GM18502 (cell line): ENCODE results near the gene CCRL2.

ENCODE experiments used
- ATAC-seq: cut with Tn5 transposase; IDR thresholded peaks from one replicate; pipeline ENCODE4 v1.9.1; 2021; ENCODE audit warnings: mild to moderate bottlenecking; ENCODE audit not compliant: unreplicated experiment, poor library complexity

Gene CCRL2, protein sequence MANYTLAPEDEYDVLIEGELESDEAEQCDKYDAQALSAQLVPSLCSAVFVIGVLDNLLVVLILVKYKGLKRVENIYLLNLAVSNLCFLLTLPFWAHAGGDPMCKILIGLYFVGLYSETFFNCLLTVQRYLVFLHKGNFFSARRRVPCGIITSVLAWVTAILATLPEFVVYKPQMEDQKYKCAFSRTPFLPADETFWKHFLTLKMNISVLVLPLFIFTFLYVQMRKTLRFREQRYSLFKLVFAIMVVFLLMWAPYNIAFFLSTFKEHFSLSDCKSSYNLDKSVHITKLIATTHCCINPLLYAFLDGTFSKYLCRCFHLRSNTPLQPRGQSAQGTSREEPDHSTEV

DNA sequence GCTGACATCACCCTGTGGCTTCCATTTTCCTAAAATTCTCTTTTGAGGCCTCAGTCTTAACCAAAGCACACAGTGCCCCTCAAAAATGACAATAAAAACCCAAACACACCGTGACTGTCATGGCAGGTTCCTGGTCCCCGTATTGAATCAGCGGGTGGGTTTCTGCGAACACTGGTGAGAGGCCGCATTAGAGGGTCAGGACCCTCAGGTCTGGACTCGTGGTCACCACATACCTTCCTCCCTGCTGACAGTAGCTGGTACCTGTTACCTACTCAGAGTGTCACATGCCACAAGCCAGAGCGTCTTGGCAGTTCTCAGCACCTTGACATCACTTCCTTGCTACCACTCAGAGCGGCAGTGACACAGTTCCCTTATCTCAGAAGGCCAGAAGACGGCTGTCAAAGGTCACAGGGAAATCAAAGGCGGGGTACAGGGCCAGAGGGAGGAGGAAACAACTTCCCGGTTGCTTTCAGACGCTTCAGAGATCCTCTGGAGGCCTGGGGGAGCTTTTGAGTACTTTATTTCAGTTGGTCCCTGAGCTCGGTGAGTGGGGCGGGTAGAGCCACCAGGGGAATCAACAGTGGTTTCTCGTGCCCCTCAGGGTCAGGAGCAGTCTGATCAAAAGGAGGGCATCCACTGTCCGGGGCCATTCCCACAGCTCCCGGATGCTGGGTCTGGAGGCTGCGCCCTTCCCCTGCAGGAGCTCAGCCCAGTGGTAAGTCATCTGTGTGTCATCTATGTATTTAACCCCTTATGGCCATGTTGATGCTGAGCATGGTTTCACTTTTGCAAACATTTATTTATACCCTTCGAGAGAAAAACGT, at the start of gene CCRL2, which contains the start of gene CCR5AS:
Gene CCRL2 (plus strand): TSS at position 472 of the 824 bp plus-strand sequence. CDS start 821 bp downstream, outside the sequence.
Gene CCR5AS (minus strand): TSS at position 279 of the 824 bp plus-strand sequence.
- no peak for ATAC-seq

DNA sequence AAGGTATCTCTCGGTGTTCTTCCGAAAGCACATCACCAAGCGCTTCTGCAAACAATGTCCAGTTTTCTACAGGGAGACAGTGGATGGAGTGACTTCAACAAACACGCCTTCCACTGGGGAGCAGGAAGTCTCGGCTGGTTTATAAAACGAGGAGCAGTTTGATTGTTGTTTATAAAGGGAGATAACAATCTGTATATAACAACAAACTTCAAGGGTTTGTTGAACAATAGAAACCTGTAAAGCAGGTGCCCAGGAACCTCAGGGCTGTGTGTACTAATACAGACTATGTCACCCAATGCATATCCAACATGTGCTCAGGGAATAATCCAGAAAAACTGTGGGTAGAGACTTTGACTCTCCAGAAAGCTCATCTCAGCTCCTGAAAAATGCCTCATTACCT, 48.6 kb upstream of the CCRL2 start:
- ATAC-seq, result no peak

- peak; percentile 66 for ATAC-seq
Observed at GRCh38 chr3:46359733-46360493, 47.1 kb upstream of the CCRL2 start.

DNA sequence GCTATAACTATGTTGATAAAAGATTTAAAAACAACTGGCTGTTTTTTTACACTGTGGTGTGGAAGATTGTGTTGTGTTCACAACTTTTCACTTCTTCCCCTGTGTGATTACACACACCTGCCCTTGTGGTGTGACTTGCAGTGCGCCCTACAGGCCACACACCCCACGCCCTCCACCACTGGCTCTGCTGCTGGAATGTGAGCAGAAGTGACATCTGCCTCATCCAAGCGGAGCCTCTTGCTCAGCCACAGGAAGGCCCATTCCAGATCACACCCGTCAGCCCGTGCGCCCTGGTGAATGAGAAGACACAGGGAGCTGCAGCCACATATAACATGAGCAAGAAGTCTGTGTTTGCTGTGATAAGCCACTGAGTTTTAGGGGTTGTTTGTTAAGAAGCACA, 46.2 kb upstream of the CCRL2 start:
- no peak for ATAC-seq

GRCh38 chr3:46361408-46362283, 45.4 kb upstream of the CCRL2 start:
- ATAC-seq, result no peak

- no peak for ATAC-seq
Observed at GRCh38 chr3:46365041-46365440, 42.0 kb upstream of the CCRL2 start.

DNA sequence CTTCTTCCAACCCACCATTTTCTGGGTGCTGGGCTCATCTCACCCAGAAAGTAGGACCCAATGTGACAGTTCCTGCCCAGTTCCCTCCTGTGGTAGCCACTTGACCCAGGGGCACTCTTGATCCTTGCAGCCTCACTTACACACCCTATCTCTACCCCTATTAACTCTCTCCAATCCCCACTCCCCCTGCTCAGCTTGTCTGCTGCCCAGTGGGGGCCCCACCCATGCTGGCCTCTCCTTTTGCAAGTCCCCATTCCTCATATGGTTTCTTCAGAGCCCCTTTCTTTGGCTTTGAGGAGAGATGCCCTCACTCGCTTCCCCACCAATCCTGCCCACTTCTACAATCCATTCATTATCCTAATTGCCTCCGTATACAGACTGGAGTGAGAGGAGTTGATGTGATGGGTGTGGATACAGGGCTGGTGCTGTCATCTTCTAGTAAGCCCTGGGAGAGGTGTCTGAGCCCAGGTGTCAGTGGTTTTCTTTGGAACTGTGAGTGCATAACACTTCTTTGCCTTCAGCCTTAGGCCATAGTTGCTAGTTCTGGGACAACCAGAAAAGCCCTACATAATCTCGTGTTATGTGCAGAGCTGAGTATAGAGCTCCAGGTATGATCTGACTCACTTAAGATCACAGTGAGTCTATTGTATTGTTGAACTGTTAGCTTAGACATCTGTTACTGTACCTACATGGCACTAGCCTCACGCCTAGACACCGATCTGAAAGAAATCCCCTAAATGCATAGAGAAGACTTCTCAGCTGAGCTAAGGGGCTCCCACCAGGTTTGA, 41.1 kb upstream of the CCRL2 start:
- ATAC-seq, result no peak

DNA sequence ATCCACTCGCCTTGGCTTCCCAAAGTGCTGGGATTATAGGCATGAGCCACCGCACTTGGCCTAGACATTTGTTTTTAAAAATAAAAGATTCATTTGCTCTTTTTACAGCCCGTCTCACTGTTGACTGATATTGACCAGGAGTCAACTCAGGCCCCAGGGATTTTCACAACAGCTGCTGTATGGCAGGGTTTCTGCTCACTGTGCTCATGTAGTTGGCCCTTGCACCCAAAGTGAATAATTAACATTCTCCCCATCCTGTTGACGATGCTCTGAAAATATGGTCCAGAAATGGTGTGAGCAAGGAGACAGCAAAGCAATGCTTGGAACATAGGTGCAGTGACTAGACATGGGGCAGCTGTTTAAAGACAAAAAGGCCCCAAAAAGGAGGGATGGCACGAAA, 39.2 kb upstream of the CCRL2 start:
- ATAC-seq, result no peak

DNA sequence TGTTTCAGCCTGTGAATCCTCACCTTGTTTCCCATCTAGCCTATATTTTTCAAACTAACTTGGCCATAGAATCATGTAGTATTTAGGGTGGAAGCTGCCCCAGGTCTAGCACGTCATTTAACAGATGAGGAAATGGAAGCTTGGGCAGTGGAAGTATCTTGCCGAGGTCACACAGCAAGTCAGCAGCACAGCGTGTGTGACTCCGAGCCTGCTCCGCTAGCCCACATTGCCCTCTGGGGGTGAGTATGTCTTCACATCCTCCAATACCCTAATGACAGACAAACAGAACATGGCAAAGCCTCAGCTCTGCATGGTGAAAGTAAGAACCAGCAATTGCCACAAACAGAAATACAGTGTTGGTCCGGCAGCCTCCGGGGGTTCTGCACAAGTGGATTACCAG, 38.5 kb upstream of the CCRL2 start:
- ATAC-seq, result peak; percentile 58

DNA sequence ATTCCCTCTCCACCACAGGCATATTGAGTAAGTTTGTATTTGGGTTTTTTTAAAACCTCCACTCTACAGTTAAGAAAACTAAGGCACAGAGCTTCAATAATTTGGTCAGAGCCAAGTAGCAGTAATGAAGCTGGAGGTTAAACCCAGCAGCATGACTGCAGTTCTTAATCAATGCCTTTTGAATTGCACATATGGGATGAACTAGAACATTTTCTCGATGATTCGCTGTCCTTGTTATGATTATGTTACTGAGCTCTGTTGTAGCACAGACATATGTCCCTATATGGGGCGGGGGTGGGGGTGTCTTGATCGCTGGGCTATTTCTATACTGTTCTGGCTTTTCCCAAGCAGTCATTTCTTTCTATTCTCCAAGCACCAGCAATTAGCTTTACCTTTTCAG, 37.9 kb upstream of the CCRL2 start:
- no peak for ATAC-seq

DNA sequence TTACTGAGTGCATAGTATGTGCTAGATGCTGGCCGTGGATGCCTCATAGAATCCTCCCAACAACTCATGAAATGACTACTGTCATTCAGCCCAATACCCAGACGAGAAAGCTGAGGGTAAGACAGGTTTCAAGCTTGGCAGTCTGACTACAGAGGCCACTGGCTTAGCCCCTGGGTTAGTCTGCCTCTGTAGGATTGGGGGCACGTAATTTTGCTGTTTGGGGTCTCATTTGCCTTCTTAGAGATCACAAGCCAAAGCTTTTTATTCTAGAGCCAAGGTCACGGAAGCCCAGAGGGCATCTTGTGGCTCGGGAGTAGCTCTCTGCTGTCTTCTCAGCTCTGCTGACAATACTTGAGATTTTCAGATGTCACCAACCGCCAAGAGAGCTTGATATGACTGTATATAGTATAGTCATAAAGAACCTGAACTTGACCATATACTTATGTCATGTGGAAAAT, 37.4 kb upstream of the CCRL2 start:
- peak; percentile 72 for ATAC-seq

- no peak for ATAC-seq
Observed at GRCh38 chr3:46370839-46371518, 36.1 kb upstream of the CCRL2 start, which contains the start of gene CCR5. TSS of gene CCR5 (plus strand) at chr3:46370946. CDS start at chr3:46372903, 1,957 bp downstream.

- no peak for ATAC-seq
Observed at GRCh38 chr3:46371519-46372340, 35.3 kb upstream of the CCRL2 start.

GRCh38 chr3:46372492-46373359, 34.3 kb upstream of the CCRL2 start:
- no peak for ATAC-seq

DNA sequence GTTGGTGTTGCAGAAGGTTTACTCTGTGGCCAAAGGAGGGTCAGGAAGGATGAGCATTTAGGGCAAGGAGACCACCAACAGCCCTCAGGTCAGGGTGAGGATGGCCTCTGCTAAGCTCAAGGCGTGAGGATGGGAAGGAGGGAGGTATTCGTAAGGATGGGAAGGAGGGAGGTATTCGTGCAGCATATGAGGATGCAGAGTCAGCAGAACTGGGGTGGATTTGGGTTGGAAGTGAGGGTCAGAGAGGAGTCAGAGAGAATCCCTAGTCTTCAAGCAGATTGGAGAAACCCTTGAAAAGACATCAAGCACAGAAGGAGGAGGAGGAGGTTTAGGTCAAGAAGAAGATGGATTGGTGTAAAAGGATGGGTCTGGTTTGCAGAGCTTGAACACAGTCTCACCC, 32.3 kb upstream of the CCRL2 start:
- ATAC-seq, result no peak

DNA sequence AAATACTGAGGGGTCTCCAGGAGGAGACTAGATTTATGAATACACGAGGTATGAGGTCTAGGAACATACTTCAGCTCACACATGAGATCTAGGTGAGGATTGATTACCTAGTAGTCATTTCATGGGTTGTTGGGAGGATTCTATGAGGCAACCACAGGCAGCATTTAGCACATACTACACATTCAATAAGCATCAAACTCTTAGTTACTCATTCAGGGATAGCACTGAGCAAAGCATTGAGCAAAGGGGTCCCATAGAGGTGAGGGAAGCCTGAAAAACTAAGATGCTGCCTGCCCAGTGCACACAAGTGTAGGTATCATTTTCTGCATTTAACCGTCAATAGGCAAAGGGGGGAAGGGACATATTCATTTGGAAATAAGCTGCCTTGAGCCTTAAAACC, 31.8 kb upstream of the CCRL2 start:
- ATAC-seq, result no peak

DNA sequence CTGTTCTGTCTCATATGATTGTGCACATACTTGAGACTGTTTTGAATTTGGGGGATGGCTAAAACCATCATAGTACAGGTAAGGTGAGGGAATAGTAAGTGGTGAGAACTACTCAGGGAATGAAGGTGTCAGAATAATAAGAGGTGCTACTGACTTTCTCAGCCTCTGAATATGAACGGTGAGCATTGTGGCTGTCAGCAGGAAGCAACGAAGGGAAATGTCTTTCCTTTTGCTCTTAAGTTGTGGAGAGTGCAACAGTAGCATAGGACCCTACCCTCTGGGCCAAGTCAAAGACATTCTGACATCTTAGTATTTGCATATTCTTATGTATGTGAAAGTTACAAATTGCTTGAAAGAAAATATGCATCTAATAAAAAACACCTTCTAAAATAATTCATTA, 31.2 kb upstream of the CCRL2 start:
- ATAC-seq, result no peak
